IMR-90 (cell line): Measurements from ENCODE around the gene PAQR4. TPM values are rescaled to one million over a fixed set of nuclear protein-coding genes. Genes with fewer than 3 reads are reported as not detected.
A peak's percentile ranks its signal among the peaks of the same experiment; 100 is the strongest.

Experiments used
- ATAC-seq: fragments of 200-7000 bp; cut with Tn5 transposase; 2 replicates; pipeline ENCODE4 v1.9.1; 2020; ENCODE audit warnings: low read depth, mild to moderate bottlenecking, moderate library complexity
- BruUV-seq: library from RNA; stranded (reverse); fragments of 400-500 nt; replicated peaks from 2 replicates; lab custom pipeline; 2021; lab: Mats Ljungman, UMichigan
- CTCF ChIA-PET: fragments of 300-600 bp; formaldehyde crosslinking; extraction: SDS; loops from one replicate; lab custom pipeline; 2021; ENCODE audit warnings: antibody characterized with exemption; lab: Yijun Ruan, JAX
- POLR2A ChIA-PET: fragments of 300-600 bp; sonication (Branson Sonifier 250); formaldehyde crosslinking; loops from one replicate; lab custom pipeline; 2022; ENCODE audit warnings: antibody characterized with exemption; ENCODE audit not compliant: unreplicated experiment; lab: Charles Lee
- DNase-seq: peaks from one replicate; pipeline ENCODE4 v3.0.0; 2013
- H2AFZ ChIP-seq: replicated peaks from 2 replicates; pipeline ENCODE3; 2013; ENCODE audit warnings: low read length, mild to moderate bottlenecking; ENCODE audit not compliant: poor library complexity
- H2AK5ac ChIP-seq: 2 replicates; pipeline ENCODE4 v1.6.1; 2013; ENCODE audit warnings: low read depth, low read length, inconsistent platforms
- H2AK9ac ChIP-seq: replicated peaks from 2 replicates; pipeline ENCODE3; 2013; ENCODE audit warnings: mild to moderate bottlenecking, low read depth, low read length, moderate library complexity; ENCODE audit not compliant: poor library complexity
- H2BK120ac ChIP-seq: 2 replicates; pipeline ENCODE4 v1.6.1; 2013; ENCODE audit warnings: low read depth, low read length, inconsistent platforms
- H2BK15ac ChIP-seq: 3 replicates; pipeline ENCODE4 v1.6.1; 2013; ENCODE audit warnings: low read depth, low read length, inconsistent platforms
- H2BK20ac ChIP-seq: 2 replicates; pipeline ENCODE4 v1.6.1; 2013; ENCODE audit warnings: low read depth, mild to moderate bottlenecking, inconsistent platforms, low read length, moderate library complexity
- H2BK5ac ChIP-seq: 2 replicates; pipeline ENCODE4 v1.6.1; 2013; ENCODE audit warnings: mild to moderate bottlenecking, low read depth, low read length, inconsistent platforms; ENCODE audit not compliant: poor library complexity, severe bottlenecking
- H3K14ac ChIP-seq: replicated peaks from 2 replicates; pipeline ENCODE4 v1.6.1; 2013; ENCODE audit warnings: low read depth, low read length, inconsistent platforms
- H3K18ac ChIP-seq: 2 replicates; pipeline ENCODE4 v1.6.1; 2013; ENCODE audit warnings: low read depth, low read length, control low read depth
- H3K23ac ChIP-seq: 2 replicates; pipeline ENCODE4 v1.6.1; 2013; ENCODE audit warnings: low read depth, low read length, inconsistent platforms
- H3K27ac ChIP-seq: 2 replicates; pipeline ENCODE4 v1.5.1; 2013; ENCODE audit warnings: mild to moderate bottlenecking, control low read depth, low read length; ENCODE audit not compliant: insufficient read depth
- H3K27me3 ChIP-seq: 2 replicates; pipeline ENCODE4 v1.6.1; 2013; ENCODE audit warnings: low read length; ENCODE audit not compliant: control insufficient read depth, insufficient read depth
- H3K36me3 ChIP-seq: 2 replicates; pipeline ENCODE4 v1.6.1; 2013; ENCODE audit warnings: low read length, mixed read lengths; ENCODE audit not compliant: control insufficient read depth, insufficient read depth
- H3K4ac ChIP-seq: 2 replicates; pipeline ENCODE4 v1.6.1; 2013; ENCODE audit warnings: low read depth, low read length, inconsistent platforms
- H3K4me1 ChIP-seq: 2 replicates; pipeline ENCODE4 v1.6.1; 2013; ENCODE audit warnings: low read length, mixed read lengths; ENCODE audit not compliant: control insufficient read depth, insufficient read depth
- H3K4me2 ChIP-seq: 2 replicates; pipeline ENCODE4 v1.6.1; 2013; ENCODE audit warnings: low read depth, mild to moderate bottlenecking, control low read depth, low read length, moderate library complexity
- H3K4me3 ChIP-seq: 2 replicates; pipeline ENCODE4 v1.5.1; 2013; ENCODE audit warnings: low read depth, mild to moderate bottlenecking, control low read depth, low read length, moderate library complexity; ENCODE audit not compliant: insufficient read depth
- H3K56ac ChIP-seq: 2 replicates; pipeline ENCODE4 v1.6.1; 2013; ENCODE audit warnings: low read length, inconsistent platforms; ENCODE audit not compliant: insufficient read depth; ENCODE audit errors: extremely low read depth
- H3K79me1 ChIP-seq, 2 experiments: 2 replicates each; pipeline ENCODE4 v1.6.1; 2013; ENCODE audit warnings: low read length in 2 of 2, inconsistent platforms in 1 of 2, low read depth in 1 of 2
- H3K9ac ChIP-seq: 2 replicates; pipeline ENCODE4 v1.6.1; 2013; ENCODE audit warnings: low read depth, low read length, control low read depth
- H3K9me1 ChIP-seq: 2 replicates; pipeline ENCODE4 v1.6.1; 2013; ENCODE audit warnings: low read length, inconsistent platforms; ENCODE audit not compliant: insufficient read depth
- H3K9me3 ChIP-seq: 2 replicates; pipeline ENCODE4 v1.6.1; 2013; ENCODE audit warnings: low read length; ENCODE audit not compliant: control insufficient read depth, insufficient read depth
- H4K20me1 ChIP-seq: 2 replicates; pipeline ENCODE4 v1.6.1; 2013; ENCODE audit warnings: low read length, inconsistent platforms; ENCODE audit not compliant: insufficient read depth
- H4K5ac ChIP-seq: 2 replicates; pipeline ENCODE4 v1.6.1; 2013; ENCODE audit warnings: mild to moderate bottlenecking, low read depth, low read length, control low read depth
- H4K8ac ChIP-seq, 2 experiments: 2 replicates each; pipeline ENCODE4 v1.6.1; 2013; ENCODE audit warnings: low read depth in 2 of 2, low read length in 2 of 2, control low read depth in 1 of 2, inconsistent platforms in 1 of 2
- H4K91ac ChIP-seq: 2 replicates; pipeline ENCODE4 v1.6.1; 2013; ENCODE audit warnings: low read depth, low read length, inconsistent platforms; ENCODE audit not compliant: insufficient read depth
- BHLHE40 ChIP-seq: fragments of 150-350 bp; IDR thresholded peaks from 2 replicates; pipeline ENCODE4 v1.6.1; 2016; ENCODE audit warnings: mild to moderate bottlenecking, low read depth, low read length
- CEBPB ChIP-seq: IDR thresholded peaks from 2 replicates; pipeline ENCODE4 v1.6.1; 2012; ENCODE audit warnings: low read depth, low read length, improper control_type of control experiment
- CHD1 ChIP-seq: IDR thresholded peaks from 2 replicates; pipeline ENCODE4 v1.6.1; 2012; ENCODE audit warnings: low read depth, low read length, improper control_type of control experiment
- CTCF ChIP-seq: conservative IDR thresholded peaks from 2 replicates; pipeline ENCODE4 v1.5.1; 2012; ENCODE audit warnings: mild to moderate bottlenecking, low read depth, low read length, improper control_type of control experiment
- FOS ChIP-seq: fragments of 150-350 bp; IDR thresholded peaks from 2 replicates; pipeline ENCODE4 v1.6.1; 2016; ENCODE audit warnings: low read depth, low read length
- MAFK ChIP-seq: IDR thresholded peaks from 2 replicates; pipeline ENCODE4 v1.6.1; 2012; ENCODE audit warnings: low read depth, low read length, improper control_type of control experiment
- MAZ ChIP-seq: IDR thresholded peaks from 2 replicates; pipeline ENCODE4 v1.6.1; 2012; ENCODE audit warnings: low read depth, mild to moderate bottlenecking, low read length, improper control_type of control experiment, moderate library complexity, borderline replicate concordance
- MXI1 ChIP-seq: IDR thresholded peaks from 2 replicates; pipeline ENCODE4 v1.6.1; 2012; ENCODE audit warnings: low read depth, mild to moderate bottlenecking, low read length, moderate library complexity, borderline replicate concordance
- NFE2L2 ChIP-seq: fragments of 150-350 bp; IDR thresholded peaks from 2 replicates; pipeline ENCODE4 v1.6.1; 2016; ENCODE audit warnings: low read depth, mild to moderate bottlenecking, low read length
- RAD21 ChIP-seq: IDR thresholded peaks from 2 replicates; pipeline ENCODE4 v1.6.1; 2012; ENCODE audit warnings: low read length, improper control_type of control experiment
- RFX5 ChIP-seq: IDR thresholded peaks from 2 replicates; pipeline ENCODE4 v1.8.0; 2012; ENCODE audit warnings: low read depth, mild to moderate bottlenecking, low read length, moderate library complexity
- SMC3 ChIP-seq: fragments of 150-350 bp; IDR thresholded peaks from 2 replicates; pipeline ENCODE4 v1.6.1; 2016; ENCODE audit warnings: low read depth, mild to moderate bottlenecking, antibody characterized with exemption, low read length, moderate library complexity
- WGBS, 2 experiments: methylation state at CpG; one replicate each; pipeline versions ENCODE4 v1.1.5 to v1.1.7; 2013; ENCODE audit warnings: missing lambda C conversion rate in 2 of 2; ENCODE audit not compliant: insufficient read length in 1 of 2; ENCODE audit errors: extremely low coverage in 2 of 2; 5-methylcytosine and 5-hydroxymethylcytosine counted together
- dilution Hi-C: fragments of 300-500 bp; cut with HindIII; formaldehyde crosslinking; loops from one replicate; pipeline ENCODE4 v1.14.3; 2018; ENCODE audit warnings: low sequenced_read_pairs; ENCODE audit not compliant: unreplicated experiment
- in situ Hi-C: fragments of 300-500 bp; cut with MboI; formaldehyde crosslinking; loops from 3 replicates; pipeline ENCODE4 v1.14.3; 2019; ENCODE audit warnings: low sequenced_read_pairs, inconsistent platforms, mixed read lengths
- intact Hi-C: fragments of 100-400 bp; cut with micrococcal nuclease; formaldehyde crosslinking; loops from 2 replicates; pipeline ENCODE4 v1.10.0; 2022
- polyA plus RNA-seq, 3 experiments: library from polyadenylated mRNA; depleted of rRNA; stranded (reverse); fragments of >200 nt; gene quantifications; 2 replicates each; pipeline ENCODE4 v1.2.3, GENCODE V29; 2012; ENCODE audit warnings: low replicate concordance in 1 of 3
- total RNA-seq: library from RNA; depleted of rRNA; stranded (reverse); fragments of >200 nt; gene quantifications from 2 replicates; pipeline ENCODE4 v1.2.3, GENCODE V29; 2012
- TF ChIP-seq, protein P1 (sequence below): fragments of 150-350 bp; IDR thresholded peaks from 2 replicates; pipeline ENCODE4 v1.6.1; 2017; ENCODE audit warnings: mild to moderate bottlenecking, antibody characterized with exemption, low read length, low read depth
- TF ChIP-seq, protein P2 (sequence below): fragments of 150-350 bp; IDR thresholded peaks from 2 replicates; pipeline ENCODE4 v1.6.1; 2016; ENCODE audit warnings: low read depth, mild to moderate bottlenecking, low read length, moderate library complexity, borderline replicate concordance

PAQR4 gene
- total and polyA plus RNA-seq, 2 of the 4 experiments (the other 2 are of a cell fraction) = 2.2 to 10.0 TPM

DNA sequence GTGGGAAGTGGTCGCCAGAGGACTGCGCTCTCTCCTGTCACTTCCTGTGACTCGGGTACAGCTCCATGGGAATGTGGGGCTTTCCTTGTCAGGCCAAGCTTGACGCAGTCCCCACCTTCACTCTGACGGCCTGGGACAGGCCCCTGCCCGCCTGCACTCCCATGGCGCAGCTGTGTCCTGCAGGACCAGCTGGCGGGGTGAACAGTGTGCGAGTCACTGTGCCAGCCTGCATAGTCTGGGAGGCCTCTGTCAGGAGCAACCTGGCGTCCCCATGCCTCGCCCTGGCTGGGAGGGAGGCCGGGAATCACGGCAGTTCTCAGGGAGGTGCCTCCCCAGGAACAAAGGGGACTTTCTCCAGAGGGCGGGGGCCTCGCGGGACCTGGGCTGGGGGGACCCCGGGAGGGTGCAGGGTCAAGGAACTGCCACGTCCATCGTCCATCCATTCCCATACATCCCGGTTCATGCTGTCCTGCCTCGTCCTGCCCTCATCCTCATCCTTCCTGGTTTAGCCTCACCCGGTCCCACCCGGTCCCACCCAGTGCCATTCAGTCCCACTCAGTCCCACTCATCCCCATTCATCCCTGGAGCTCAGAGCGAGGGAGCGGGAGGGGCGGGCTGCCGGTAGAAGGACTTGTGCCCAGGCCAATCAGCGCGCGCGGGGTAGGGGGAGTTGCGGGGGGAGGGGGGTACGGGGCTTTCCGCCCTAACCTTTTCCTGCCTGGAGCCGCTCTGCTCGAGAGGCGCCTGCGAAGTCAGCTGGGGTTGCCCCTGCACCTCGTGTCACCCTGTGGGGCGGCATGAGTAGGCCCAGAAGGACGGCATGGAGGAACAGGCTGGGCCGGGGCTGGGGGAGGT is 44.0 kb upstream of the PAQR4 start:
- Histone ChIP-seq H3K14ac (no peak overlapping the region), H4K20me1 (peaks cover 6% of the 10 kb centered on the region; the same call in 1 of the 2 replicates), H4K91ac (no peak overlapping the region), H3K79me1 (peaks cover 6 to 44% of the 10 kb centered on the region in 2 experiments), H2BK15ac (no peak overlapping the region), H3K27ac (no peak overlapping the region), H4K8ac (no peak overlapping the region), H3K9me3 (no peaks in the 10 kb centered on the region), H3K4ac (no peak overlapping the region), H3K4me1 (no peaks in the 10 kb centered on the region), H3K4me2 (no peak overlapping the region), H3K9ac (no peak overlapping the region), H3K36me3 (peaks cover 18% of the 10 kb centered on the region), H2BK5ac (no peak overlapping the region), H4K5ac (no peak overlapping the region), H3K23ac (no peak overlapping the region), H3K56ac (no peak overlapping the region), H2BK20ac (no peak overlapping the region), H3K27me3 (no peaks in the 10 kb centered on the region), H2AFZ (no peak overlapping the region), H3K4me3 (no peak overlapping the region), H2AK5ac (no peak overlapping the region), H3K18ac (no peak overlapping the region), H2BK120ac (no peak overlapping the region), H3K9me1 (no peaks in the 10 kb centered on the region), H2AK9ac (peak overlapping the region; percentile 8)
- DNase-seq (peak; percentile 33), ATAC-seq (no peak)
- intact Hi-C loops = no loop called here
- ChIA-PET POLR2A (no interaction called here), CTCF (no interaction called here)
- dilution Hi-C loops = no loop called here
- in situ Hi-C loops = no loop called here
- WGBS, 2 experiments = 68% methylated on average over 8 of the region's 42 CpGs; no CpG with 5 or more reads in 1 of the 2 experiments
- no TSS peak for BruUV-seq
- TF ChIP-seq MXI1 (no peak), RFX5 (no peak), CEBPB (no peak), RAD21 (no peak), MAZ (no peak), MAFK (no peak), FOS (no peak), CTCF (no peak), NFE2L2 (no peak), BHLHE40 (no peak), SMC3 (no peak), CHD1 (no peak)
- TF ChIP-seq, protein P1, sequence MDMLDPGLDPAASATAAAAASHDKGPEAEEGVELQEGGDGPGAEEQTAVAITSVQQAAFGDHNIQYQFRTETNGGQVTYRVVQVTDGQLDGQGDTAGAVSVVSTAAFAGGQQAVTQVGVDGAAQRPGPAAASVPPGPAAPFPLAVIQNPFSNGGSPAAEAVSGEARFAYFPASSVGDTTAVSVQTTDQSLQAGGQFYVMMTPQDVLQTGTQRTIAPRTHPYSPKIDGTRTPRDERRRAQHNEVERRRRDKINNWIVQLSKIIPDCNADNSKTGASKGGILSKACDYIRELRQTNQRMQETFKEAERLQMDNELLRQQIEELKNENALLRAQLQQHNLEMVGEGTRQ = no peak
- TF ChIP-seq, protein P2, sequence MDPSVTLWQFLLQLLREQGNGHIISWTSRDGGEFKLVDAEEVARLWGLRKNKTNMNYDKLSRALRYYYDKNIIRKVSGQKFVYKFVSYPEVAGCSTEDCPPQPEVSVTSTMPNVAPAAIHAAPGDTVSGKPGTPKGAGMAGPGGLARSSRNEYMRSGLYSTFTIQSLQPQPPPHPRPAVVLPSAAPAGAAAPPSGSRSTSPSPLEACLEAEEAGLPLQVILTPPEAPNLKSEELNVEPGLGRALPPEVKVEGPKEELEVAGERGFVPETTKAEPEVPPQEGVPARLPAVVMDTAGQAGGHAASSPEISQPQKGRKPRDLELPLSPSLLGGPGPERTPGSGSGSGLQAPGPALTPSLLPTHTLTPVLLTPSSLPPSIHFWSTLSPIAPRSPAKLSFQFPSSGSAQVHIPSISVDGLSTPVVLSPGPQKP = no peak
